GM21529 (cell line): ENCODE measurements around the gene PANK2.

Source experiments
- ATAC-seq: cut with Tn5 transposase; IDR thresholded peaks from one replicate; pipeline ENCODE4 v1.9.1; 2021; ENCODE audit not compliant: unreplicated experiment

PANK2 gene

DNA sequence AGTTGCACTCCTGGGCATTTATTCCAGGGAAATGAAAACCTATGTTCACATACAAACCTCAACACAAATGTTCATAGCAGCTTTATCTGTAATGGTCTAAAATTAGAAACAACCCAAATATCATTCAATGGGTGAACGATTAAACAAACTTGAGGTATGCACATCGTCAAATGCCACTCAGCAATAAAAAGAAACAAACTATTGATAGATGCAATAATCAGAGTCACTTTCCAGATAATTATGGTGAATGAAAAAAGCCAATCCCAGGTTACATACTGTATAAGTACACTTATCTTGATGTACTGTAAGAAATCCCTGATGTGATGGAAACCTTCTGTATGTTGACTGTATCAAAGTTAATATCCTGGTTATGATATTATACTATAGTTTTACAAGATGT lies 87.3 kb downstream of the PANK2 start:
- no peak for ATAC-seq
